Stimulated activated CD8-positive, alpha-beta memory T cell treated with anti-CD3 and anti-CD28 coated beads, Interleukin-2, amount 100 ng/mL, for 48 hours (primary cell): ENCODE data around the gene PIK3CD.
"Not testable (repeated sequence)": the region's sequence is repeated elsewhere in the genome, so short reads cannot be mapped to it uniquely, and the experiment has no call there.

Experiments
- DNase-seq, 2 donors: peaks; one replicate each; pipeline ENCODE4 v3.0.0-alpha.2; 2020; ENCODE audit warnings: low read depth in 2 of 2

The PIK3CD gene

DNA sequence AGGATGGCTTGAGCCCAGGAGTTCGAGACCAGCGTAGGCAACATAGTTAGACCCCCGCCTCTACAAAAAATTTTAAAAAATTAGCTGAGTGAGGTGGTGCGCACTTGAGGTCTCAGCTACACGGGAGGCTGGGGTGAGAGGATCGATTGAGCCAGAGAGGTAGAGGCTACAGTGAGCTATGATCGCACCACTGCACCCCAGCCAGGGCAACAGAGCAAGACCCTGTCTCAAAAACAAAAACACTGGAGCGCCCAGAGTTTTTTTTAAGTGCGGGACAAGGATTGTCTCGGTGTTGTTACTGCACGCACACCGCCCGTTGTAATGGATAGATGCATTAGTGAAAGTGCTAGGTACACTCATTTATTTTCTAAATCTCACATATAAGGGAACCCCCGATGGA lies 37.1 kb downstream of the PIK3CD start:
- no peak for DNase-seq

- DNase-seq = peak; percentile 79 to 91
These were observed 37.6 kb downstream of the PIK3CD start for GRCh38 chr1:9689011-9689706.

DNA sequence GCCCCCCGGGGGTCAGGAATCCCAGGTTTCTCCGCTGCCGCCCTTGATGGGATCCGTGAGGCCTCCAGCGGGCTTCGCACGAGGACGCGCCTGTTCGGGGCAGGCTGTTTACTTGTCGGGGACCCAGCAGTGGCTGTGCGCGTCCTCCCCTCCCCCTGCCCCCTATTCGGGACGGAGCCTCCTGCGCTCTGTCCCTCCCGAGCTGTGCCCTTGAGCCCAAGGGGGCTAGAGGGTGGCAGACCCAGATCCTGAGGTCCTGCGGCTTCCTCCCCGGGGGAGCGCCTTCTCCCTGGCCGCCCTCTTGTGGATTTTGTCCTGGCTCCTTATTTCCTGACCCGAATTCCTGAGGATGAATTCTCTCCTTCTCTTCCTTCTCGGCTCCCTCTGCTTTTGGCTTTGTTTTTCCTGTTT lies 38.4 kb downstream of the PIK3CD start:
- DNase-seq = no peak

DNA sequence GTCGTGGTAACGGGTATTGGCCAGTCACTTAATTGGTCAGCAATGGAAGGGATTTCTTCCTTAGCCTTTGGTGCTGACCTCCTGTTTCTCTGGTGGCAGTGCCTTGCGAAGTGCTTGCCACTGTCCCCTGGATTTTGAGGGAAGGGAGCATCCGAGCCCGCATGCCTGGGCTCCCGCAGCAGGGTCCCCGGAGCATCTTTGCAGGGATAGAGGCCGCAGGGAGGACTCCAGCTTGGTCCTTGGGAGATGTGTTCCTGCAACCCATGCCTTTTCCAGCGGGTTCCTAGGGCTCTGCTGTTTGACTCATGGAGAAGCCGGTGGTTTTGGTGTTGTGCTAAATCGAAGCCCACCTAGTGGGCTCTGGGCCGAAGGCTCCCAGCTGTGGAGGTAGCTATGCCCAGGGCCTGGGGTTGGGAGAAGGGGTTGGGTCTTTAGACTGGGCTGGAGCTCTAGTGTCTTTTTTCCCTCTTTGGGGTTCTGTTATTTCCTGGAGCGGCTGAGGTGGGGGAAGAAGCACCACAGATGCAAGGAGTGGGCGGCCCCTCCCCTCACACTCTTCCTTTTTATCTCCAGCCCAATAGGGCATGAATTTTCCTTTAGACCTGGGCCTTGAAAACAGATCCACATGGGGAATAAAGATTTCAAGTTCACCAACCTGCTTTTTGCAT lies 39.0 kb downstream of the PIK3CD start:
- DNase-seq = no peak

DNA sequence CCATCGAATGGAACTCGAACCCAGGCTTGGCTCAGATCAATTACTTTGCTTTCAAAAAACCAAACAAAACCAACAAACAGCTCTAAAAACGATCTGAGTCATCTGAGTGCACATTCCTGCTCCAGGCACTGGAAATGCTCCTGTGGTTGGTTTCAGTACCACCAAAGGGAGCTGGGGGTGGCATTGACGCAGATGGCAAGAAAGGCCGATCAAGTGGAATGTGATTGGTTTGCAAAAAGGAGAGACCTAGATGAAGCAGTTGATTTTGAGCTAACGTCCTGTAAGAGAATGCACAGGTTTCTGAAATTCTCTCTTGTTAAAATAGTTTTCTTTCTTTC lies 39.5 kb downstream of the PIK3CD start:
- DNase-seq = no peak

DNA sequence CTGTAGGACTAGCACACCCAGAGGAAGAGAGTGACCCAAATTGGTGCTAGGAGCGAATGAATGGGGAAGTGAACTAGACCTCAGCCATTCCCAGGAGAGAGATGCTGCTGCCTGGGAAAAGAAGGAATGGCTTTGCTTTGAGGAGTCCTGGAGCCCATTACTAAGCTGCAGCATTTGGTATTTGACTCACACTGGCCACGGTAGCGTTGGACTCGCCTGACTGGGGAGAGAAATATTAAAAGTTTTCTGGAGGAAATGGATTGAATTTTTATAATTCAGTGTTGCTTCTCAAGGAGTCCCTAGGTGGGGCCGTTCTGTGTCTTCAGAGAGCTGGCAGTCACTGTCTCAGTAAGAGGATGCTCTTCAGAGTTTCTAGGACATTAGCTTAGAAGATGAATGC lies 40.2 kb downstream of the PIK3CD start:
- DNase-seq = no peak

GRCh38 chr1:9696793-9697192 lies 45.3 kb downstream of the PIK3CD start:
- no peak for DNase-seq

DNA sequence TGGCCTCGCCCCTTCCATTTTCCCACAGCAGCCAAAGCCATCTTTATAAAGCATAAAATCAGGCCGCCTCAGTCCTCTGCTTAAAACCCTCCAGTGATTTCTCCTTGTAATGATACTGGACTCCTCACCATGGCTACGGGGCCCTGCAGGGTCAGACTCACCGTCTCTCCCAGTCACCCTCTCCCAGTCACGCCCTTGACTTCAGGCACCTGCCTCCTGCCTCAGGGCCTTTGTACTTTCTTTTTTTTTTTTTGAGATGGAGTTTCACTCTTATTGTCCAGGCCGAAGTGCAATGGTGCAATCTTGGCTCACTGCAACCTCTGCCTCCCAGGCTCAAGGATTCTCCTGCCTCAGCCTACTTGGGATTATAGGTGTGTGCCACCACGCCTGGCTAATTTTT lies 47.8 kb downstream of the PIK3CD start:
- DNase-seq = no peak

- no peak for DNase-seq
These were observed 48.8 kb downstream of the PIK3CD start for GRCh38 chr1:9700340-9700739.

DNA sequence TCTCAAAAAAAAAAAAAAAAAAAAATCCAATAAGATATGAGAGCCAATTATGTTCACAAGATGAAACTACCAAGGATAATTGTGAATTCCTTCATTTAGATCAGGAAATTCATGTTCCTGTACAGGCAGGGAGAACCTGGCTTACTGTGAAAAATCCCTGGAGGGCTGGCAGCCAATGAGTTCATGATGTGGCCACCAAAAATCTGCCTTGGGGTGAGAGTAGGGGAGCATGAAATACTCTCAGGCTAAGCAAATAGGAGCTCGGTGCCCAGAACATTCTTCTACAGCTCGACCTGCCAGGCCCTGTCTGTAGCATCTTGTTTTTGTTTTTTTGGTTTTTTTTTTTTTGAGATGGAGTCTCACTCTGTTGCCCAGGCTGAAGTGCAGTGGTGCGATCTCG lies 50.1 kb downstream of the PIK3CD start:
- no peak for DNase-seq

DNA sequence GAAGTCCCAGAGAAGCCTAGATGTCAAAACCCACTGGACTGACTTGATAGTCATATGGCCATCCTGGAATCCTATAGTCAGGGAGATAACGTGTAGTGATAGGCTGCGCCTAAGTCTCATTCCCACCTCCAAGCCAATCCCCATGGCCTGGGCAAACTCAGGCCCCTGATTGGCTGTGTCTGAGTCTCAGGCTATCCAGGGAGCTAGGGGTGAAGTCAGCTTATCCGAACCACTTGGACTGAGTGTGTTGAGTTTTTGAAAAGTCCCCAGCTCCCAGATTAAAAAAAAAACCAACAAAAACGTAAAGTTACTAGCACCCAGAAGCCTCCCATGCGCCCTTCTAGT lies 51.6 kb downstream of the PIK3CD start:
- no peak for DNase-seq

DNA sequence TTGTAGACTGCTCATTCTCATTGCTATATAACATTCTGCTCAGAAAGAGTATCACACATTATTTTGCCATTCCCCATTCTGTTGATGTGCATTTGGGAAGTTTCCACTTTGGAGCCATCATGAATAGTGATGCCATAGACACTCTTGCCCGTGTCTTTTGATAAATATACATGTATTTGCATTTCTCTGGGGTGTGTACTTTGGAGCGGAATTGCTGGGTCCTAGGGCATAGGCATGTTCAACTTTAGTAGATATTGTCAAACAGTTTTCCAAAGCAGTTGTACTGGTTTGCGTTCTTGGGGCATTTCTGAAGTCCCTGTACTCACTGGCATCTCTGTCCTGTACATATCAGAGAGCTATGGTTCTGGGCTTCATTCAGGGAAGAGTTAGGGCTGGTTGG lies 52.1 kb downstream of the PIK3CD start:
- DNase-seq = no peak

DNA sequence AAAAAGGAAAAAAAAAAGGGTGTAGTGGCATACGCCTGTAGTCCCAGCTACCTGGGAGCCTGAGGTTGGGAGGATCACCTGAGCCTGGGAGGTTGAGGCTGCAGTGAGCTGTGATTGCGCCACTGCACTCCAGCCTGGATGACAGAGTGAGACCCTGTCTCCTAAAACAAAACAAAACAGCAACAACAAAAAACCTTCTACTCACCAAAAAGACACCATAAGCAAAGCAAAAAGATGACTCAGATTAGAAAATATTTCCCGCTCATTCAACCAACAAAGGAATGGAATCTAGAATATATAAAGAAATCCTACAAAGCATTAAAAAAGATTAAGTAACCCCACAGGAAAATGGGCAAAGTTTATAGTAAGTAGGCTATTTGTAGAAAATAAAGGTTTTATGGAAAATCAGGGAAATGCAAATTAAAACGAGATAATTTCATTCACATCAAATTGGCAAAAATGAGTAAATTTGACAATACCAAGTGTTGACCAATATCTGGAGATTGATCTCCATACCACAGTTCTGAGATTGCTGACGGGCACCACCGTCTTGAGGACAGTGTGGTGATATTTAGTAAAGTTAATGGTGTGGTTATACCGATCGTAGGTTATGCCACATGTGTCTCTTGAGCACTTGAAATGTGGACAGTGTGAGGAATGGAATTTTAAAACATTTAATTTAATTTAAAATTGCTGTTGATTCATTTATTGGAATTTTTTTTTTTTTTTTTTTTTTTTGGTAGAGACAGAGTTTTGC lies 54.0 kb downstream of the PIK3CD start:
- no peak for DNase-seq

DNA sequence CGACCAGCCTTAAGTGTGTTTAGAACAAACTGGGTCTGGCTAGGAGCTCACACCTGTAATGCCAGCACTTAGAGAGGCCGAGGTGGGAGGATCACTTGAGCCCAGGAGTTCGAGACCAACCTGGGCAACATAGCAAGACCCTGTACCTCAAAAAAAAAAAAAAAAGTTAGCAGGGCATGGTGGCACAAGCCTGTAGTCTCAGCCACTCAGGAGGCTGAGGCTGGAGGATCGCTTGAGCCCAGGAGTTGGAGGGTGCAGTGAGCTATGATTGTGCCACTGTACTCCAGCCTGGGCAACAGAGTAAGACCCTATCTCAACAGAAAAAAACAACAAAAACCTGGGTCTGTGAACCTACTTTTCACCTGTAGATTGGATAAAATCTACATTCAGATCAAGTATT lies 54.6 kb downstream of the PIK3CD start:
- DNase-seq = no peak

DNA sequence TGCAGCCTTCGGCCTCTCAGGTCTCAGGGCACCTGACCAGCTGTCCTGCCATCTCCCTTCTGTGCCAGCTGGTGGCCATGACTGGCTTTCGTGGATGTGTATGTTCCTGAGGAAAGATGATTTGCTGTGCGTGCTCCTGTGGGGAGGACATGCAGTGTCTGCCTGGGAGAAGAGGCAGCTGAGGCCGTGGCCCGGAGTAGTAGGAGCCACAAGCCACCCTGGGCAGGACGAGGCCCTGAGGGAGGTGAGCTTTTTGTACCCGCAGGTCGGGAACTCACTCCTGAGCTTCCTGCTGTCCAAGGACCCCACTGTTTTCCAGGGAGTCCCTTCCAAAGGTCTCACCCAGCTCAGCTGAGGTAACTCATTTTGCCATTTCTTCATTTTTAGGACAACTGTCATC lies 58.5 kb downstream of the PIK3CD start:
- DNase-seq = no peak

DNA sequence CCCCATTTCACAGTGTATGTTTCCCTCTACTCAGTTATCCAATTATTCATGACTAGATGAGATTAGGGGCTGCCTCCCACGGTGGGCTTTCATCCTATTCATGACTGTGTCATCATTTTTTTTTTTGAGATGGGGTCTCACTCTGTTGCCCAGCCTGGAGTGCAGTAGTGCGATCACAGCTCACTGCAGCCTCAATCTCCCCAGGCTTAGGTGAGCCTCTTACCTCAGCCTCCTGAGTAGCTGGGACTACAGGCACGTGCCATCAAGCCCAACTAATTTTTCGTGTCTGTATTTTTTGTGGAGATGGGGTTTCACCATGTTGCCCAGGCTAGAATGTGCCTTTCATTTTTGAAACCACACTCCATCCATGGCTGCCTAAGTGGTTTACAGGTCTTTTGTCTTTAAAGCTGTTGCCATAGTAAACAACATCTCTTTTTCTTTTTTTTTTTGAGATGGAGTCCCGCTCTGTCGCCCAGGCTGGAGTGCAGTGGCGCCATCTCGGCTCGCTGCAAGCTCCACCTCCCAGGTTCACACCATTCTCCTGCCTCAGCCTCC lies 60.0 kb downstream of the PIK3CD start:
- DNase-seq = no peak

DNA sequence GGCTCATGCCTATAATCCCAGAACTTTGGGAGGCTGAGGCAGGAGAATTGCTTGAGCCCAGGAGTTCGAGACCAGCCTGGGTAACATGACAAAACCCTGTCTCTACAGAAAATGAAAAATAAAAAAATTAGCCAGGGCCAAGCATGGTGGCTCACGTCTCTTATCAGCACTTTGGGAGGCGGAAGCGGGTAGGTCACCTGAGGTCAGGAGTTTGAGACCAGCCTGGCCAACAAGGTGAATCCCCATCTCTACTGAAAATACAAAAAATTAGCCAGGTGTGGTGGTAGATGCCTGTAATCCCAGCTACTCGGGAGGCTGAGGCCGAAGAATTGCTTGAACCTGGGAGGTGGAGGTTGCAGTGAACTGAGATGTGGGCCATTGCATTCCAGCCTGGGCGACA lies 61.2 kb downstream of the PIK3CD start:
- DNase-seq = not testable (repeated sequence)

- no peak for DNase-seq
These were observed 62.8 kb downstream of the PIK3CD start for GRCh38 chr1:9714257-9714718.

- no peak for DNase-seq
These were observed 64.2 kb downstream of the PIK3CD start for GRCh38 chr1:9715536-9716226.

DNA sequence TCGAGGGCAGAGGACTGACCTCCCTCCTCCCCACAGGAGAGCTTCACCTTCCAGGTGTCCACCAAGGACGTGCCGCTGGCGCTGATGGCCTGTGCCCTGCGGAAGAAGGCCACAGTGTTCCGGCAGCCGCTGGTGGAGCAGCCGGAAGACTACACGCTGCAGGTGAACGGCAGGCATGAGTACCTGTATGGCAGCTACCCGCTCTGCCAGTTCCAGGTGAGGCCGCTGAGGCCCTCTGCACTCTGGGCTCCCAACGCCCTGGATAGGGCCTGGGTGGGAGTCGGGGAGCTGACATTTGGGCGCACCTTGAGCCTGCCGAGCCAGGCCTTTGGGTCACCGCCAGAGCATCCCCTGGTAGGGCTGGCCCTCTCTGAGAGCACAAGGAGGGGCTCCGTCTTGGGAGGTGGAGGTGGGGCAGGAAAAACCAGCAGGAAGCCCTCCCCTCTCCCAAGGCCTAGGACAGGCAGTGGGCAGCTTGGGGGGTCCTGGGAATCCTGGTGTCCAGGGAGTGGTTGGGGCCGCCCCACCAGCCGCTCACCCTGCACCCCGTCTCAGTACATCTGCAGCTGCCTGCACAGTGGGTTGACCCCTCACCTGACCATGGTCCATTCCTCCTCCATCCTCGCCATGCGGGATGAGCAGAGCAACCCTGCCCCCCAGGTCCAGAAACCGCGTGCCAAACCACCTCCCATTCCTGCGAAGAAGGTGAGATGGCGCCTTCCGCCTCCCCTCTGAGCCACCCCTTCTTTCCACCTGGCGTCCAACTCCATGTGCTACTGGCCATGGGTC lies 65.1 kb downstream of the PIK3CD start:
- no peak for DNase-seq
